HEK293 (cell line): ENCODE data around the gene OSCAR.

ENCODE experiments used
- CTCF ChIP-seq: fragments of 450-650 bp; formaldehyde crosslinking; IDR thresholded peaks from 2 replicates; pipeline ENCODE4 v1.5.1; 2016; ENCODE audit warnings: missing biosample characterization, missing genetic modification characterization
- ZFP3 ChIP-seq: fragments of 450-650 bp; formaldehyde crosslinking; IDR thresholded peaks from 2 replicates; pipeline ENCODE4 v1.5.1; 2016; ENCODE audit warnings: low read depth, missing biosample characterization, missing genetic modification characterization

- no peak for TF ChIP-seq CTCF (tag by site-specific recombination)
- no peak for TF ChIP-seq ZFP3 (tag by site-specific recombination)
Measured at GRCh38 chr19:54104998-54105715, 4.6 kb upstream of the OSCAR start.
